DND-41 (cell line): ENCODE data around the gene MYADM.

ENCODE experiments used
- ATAC-seq: fragments of 200-7000 bp; cut with Tn5 transposase; 3 replicates; pipeline ENCODE4 v1.9.1; 2021; ENCODE audit warnings: low read depth; ENCODE audit not compliant: insufficient read depth
- DNase-seq: peaks from one replicate; pipeline ENCODE4 v3.0.0-alpha.2; 2020
- H2AFZ ChIP-seq: 2 replicates; pipeline ENCODE4 v1.6.0; 2012; ENCODE audit warnings: low read depth, low read length
- H3K27ac ChIP-seq: 2 replicates; pipeline ENCODE4 v1.5.1; 2012; ENCODE audit warnings: low read length, inconsistent platforms
- H3K27me3 ChIP-seq: fragments of 200-600 bp; sonication (generic); 2 replicates; pipeline ENCODE4 v1.6.0; 2012; ENCODE audit warnings: low read length, mild to moderate bottlenecking, inconsistent platforms; ENCODE audit not compliant: insufficient read depth, poor library complexity
- H3K36me3 ChIP-seq: 2 replicates; pipeline ENCODE4 v1.5.1; 2012; ENCODE audit warnings: low read length, inconsistent platforms; ENCODE audit not compliant: insufficient read depth
- H3K4me1 ChIP-seq: 2 replicates; pipeline ENCODE4 v1.5.1; 2012; ENCODE audit warnings: mild to moderate bottlenecking, low read length; ENCODE audit not compliant: insufficient read depth
- H3K4me2 ChIP-seq: 2 replicates; pipeline ENCODE4 v1.6.0; 2012; ENCODE audit warnings: mild to moderate bottlenecking, moderate library complexity, low read length, inconsistent platforms; ENCODE audit not compliant: insufficient read depth
- H3K4me3 ChIP-seq, 2 experiments: fragments of 200-600 bp in 1 of 2; shearing (Covaris generic) in 1 of 2; 2 replicates each; pipeline ENCODE4 v1.5.1; 2012 to 2016; ENCODE audit warnings: inconsistent platforms in 2 of 2, low read length in 2 of 2, mild to moderate bottlenecking in 2 of 2, low read depth in 1 of 2, moderate library complexity in 1 of 2
- H3K79me2 ChIP-seq: 2 replicates; pipeline ENCODE4 v1.6.0; 2012; ENCODE audit warnings: low read length, inconsistent platforms; ENCODE audit not compliant: insufficient read depth
- H3K9ac ChIP-seq: 2 replicates; pipeline ENCODE4 v1.6.0; 2012; ENCODE audit warnings: low read depth, mild to moderate bottlenecking, inconsistent platforms, low read length, moderate library complexity
- H3K9me3 ChIP-seq: 2 replicates; pipeline ENCODE4 v1.5.1; 2012; ENCODE audit warnings: low read length, moderate library complexity, mild to moderate bottlenecking, inconsistent platforms; ENCODE audit not compliant: insufficient read depth, severe bottlenecking
- H4K20me1 ChIP-seq: 2 replicates; pipeline ENCODE4 v1.6.0; 2012; ENCODE audit warnings: low read length; ENCODE audit not compliant: insufficient read depth
- CTCF ChIP-seq: IDR thresholded peaks from 2 replicates; pipeline ENCODE4 v1.5.1; 2012; ENCODE audit warnings: borderline replicate concordance, low read length, moderate library complexity, mild to moderate bottlenecking; ENCODE audit not compliant: poor library complexity, severe bottlenecking; ENCODE audit errors: extremely low read depth
- EZH2 ChIP-seq: IDR thresholded peaks from 3 replicates; pipeline ENCODE4 v1.6.1; 2012; ENCODE audit warnings: borderline replicate concordance, low read depth, mild to moderate bottlenecking, moderate library complexity, low read length, inconsistent platforms; ENCODE audit not compliant: severe bottlenecking

MYADM gene

GRCh38 chr19:53879140-53880081 lies 11.7 kb downstream of the MYADM start:
- DNase-seq (no peak), ATAC-seq (no peak)
- Histone ChIP-seq H3K9ac (no peak overlapping the region), H3K27me3 (no peaks in the 10 kb centered on the region), H3K36me3 (no peaks in the 10 kb centered on the region), H3K79me2 (no peaks in the 10 kb centered on the region), H3K9me3 (no peaks in the 10 kb centered on the region), H4K20me1 (no peaks in the 10 kb centered on the region), H3K4me2 (no peak overlapping the region), H3K27ac (no peak overlapping the region), H2AFZ (no peak overlapping the region), H3K4me1 (no peaks in the 10 kb centered on the region), H3K4me3 (no peak overlapping the region)
- TF ChIP-seq CTCF (no peak), EZH2 (no peak)

GRCh38 chr19:53880711-53881481 lies 13.2 kb downstream of the MYADM start:
- Histone ChIP-seq H4K20me1 (no peaks in the 10 kb centered on the region), H3K27ac (no peak overlapping the region), H2AFZ (no peak overlapping the region), H3K9ac (no peak overlapping the region), H3K4me3 (no peak overlapping the region), H3K4me2 (no peak overlapping the region), H3K79me2 (no peaks in the 10 kb centered on the region), H3K27me3 (no peaks in the 10 kb centered on the region), H3K36me3 (no peaks in the 10 kb centered on the region), H3K9me3 (no peaks in the 10 kb centered on the region), H3K4me1 (no peaks in the 10 kb centered on the region)
- no peak for ATAC-seq
- no peak for DNase-seq
- TF ChIP-seq CTCF (no peak), EZH2 (no peak)

- Histone ChIP-seq H3K4me3 (no peak within 1 kb of the TSS), H3K4me1 (no peaks in the 10 kb centered on the region), H3K27me3 (no peaks in the 10 kb centered on the region), H3K79me2 (no peaks in the 10 kb centered on the region), H3K9ac (no peak within 1 kb of the TSS), H3K9me3 (no peaks in the 10 kb centered on the region), H3K36me3 (no peaks in the 10 kb centered on the region), H3K27ac (no peak within 1 kb of the TSS), H3K4me2 (no peak within 1 kb of the TSS), H2AFZ (no peak within 1 kb of the TSS), H4K20me1 (no peaks in the 10 kb centered on the region)
- DNase-seq = peak; percentile 13
- ATAC-seq = no peak
- TF ChIP-seq CTCF (no peak), EZH2 (no peak)
These were observed 14.1 kb downstream of the MYADM start, which contains the start of gene PRKCG for GRCh38 chr19:53881482-53882390. PRKCG (plus strand) TSS chr19:53882197; CDS start chr19:53882495, 298 bp downstream.
